Smooth muscle cell of the brain vasculature (primary cell): ENCODE results near the gene NEO1.

Source experiments
- DNase-seq: peaks from one replicate; pipeline ENCODE4 v3.0.0-alpha.2; 2012; ENCODE audit warnings: low read depth, low spot score

NEO1 gene

DNA sequence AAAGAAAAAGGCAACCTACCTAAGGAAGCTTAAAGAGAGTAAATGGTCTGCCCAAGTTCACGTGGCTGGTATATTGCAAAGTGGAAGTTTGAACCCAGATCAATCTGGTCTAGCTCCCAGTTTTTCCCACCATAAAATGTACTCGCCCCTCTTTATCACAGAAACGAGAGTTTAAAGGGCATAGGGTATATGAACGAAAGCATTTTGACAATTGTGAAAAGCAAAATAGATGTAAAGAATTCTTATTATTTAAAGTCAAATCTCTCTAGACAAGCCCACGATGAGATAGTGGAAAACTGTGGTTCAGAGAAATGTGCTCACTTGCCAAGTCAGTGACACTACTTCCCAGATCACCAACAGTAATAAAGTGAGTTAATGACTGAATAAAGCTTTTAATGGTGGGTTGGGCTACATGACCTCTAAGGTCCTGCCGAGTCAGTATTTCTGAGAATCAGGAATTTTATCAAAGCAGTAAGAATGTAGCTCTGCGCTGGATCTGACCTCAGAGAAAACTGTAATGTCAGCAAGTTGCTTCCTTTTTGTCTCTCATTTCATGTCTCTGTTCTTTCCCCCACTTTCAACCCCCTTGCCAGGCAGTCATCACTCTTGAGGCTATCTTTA, 23.3 kb upstream of the NEO1 start:
- DNase-seq = no peak

DNA sequence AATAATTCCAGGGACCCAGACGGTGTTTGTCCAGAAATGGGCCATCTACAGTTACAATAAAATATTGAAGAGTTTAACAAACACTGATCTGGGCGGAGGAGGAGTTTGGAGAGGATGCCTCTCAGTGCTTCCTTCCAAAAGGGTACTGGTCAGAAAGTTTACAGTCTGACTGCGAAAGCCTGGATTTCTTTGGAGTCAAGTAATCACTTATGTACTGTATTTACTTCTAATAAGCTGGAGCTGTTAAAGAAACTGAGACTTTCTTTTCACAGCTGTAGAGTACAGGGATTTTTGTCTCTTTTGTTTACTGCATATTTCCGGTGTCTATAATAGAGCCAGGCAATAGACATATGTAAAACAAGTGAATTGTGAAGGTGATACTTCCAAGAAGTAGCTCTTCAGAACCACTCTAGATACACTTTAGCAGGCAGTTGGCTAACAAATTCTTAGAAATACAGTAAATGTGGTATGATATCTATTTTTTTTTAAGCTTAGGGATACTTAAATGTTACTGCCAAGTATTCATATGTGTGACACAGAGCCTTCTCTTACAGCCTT, 22.1 kb upstream of the NEO1 start:
- DNase-seq = no peak

DNA sequence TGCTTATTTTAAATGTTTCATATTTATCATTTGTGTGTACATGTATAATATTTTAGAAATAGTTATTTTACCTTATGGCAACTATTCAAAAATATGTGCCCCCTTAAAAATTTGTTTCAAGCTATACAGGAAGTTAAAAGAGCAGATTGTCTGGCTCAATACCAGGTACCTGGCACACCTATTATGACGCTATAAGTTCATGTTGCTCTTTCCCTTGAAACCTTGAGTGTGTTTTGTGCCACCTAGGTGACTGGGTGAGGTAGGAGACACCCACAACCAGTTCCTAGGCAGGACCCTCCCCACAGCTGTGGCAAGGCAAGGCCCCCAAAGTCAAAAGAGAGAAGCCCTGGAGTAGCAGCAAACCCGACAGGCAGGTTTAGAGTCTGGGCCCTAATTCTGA, 20.6 kb upstream of the NEO1 start:
- DNase-seq = no peak

DNA sequence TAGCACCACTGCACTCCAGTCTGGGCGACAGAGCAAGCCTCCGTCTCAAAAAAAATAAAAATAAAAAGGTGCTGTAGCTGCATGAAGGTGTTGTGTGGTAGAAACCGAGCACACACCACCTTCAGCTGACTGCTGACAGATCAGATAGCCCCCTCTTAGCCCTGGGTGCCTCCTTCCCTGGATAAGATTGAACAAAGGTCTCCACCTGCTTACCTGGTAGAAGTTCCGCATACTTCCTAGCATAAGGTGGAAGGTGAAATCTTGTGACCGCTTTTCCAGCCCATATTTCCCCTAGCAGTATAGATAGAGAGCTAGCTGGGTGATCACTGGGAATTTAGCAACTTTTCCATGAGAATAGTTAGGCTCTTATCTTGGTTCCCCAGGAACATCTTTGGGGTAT, 18.7 kb upstream of the NEO1 start:
- DNase-seq = no peak

- no peak for DNase-seq
Observed at GRCh38 chr15:73034221-73034620, 18.0 kb upstream of the NEO1 start.

- no peak for DNase-seq
Observed at GRCh38 chr15:73035221-73035620, 17.0 kb upstream of the NEO1 start.

GRCh38 chr15:73038220-73038619, 14.0 kb upstream of the NEO1 start:
- no peak for DNase-seq

DNA sequence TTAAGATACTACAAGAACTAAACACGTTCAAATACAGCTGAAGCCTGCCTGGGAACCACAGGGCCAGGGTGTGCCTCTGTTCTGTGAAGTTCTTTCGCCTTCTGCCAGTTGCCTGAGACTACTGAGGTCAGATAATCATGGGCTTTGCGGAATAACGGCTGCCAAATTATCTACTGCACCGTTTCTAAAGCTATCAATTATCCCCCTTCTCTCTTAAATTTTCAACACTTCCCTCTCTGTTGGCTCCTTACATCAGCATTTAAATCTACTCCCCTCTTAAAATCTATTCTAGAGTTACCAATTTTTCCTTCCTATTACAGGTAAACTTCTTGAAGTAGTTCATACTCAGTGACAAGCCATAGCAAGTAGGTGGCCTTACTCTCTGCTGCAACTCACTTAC, 6.2 kb upstream of the NEO1 start:
- DNase-seq = no peak

DNA sequence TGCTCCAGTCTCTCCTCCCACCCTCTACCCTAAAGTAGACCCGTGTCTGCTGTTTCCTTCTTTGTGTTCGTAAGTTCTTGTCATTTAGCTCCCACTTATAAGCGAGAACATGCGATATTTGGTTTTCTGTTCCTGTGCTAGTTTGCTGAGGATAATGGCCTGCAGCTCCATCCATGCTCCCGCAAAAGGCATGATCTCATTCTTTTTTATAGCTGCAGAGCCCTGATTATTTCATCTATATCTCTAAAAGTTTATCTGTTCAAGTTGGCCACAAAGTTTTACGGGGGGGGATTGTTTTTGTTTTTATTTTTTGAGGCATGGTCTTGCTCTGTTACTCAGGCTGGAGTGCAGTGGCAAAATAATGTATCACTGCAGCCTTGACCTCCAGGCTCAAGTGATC, 4.4 kb upstream of the NEO1 start:
- DNase-seq = no peak

DNA sequence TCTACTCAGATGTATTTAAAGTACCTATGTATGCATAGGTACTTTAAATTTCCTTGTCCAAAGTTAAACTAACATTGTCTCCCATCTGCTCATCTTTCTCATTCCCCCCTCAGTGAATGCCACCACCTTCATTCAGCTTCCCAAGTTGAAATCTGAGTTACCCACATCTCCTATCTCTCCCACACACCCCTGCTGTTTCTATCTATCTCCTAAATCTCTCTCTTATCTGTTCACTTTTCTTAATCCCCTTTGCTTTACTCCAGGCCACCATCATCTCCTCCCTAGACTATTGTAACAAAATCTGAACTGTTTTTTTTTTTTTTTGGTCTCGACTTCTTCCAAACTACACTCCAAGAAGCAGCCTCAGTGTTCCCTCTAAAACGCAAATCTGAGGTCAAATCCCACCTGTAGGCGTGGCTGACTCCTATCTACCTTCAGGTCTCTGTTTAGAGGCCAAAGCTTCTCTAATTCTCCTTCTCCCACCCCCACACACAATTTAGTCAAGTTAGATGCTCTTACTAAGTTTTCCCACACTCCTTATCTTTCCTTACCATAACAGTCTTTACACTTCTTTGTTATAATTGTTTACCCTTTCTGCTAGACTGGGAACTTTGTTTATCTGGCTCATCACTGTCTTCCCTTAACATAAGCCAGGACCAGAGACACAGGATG, 3.5 kb upstream of the NEO1 start:
- DNase-seq = no peak

DNA sequence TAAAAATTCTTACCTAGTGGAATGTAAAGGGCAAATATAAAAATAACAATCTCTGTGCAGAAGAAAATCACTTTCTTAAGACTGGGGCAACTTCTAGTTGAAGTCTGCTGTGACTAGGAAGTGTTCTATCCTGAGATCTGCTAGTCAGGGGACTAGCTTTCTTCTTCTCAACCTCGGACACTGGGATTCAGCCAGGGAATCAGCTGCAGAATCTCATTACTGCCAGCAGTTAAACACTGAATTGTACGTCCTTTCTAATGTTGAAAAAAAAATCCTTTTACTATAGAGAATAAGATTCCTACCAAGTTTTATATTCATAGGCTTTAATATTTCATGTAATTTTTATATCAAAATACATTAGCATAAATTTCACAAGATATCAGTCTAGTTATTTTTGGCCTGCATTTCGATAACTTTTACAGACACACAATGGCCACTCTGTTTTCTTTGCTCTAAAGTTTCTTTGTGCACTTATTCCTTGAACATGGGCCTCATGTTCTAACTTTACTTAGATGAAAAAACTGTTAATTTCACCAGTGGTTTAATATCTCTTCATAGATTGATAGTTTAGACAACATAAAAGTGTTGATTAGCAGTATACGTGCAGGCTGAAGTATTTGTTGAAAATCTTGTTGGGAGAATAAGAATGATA, 2.6 kb upstream of the NEO1 start:
- DNase-seq = no peak

DNA sequence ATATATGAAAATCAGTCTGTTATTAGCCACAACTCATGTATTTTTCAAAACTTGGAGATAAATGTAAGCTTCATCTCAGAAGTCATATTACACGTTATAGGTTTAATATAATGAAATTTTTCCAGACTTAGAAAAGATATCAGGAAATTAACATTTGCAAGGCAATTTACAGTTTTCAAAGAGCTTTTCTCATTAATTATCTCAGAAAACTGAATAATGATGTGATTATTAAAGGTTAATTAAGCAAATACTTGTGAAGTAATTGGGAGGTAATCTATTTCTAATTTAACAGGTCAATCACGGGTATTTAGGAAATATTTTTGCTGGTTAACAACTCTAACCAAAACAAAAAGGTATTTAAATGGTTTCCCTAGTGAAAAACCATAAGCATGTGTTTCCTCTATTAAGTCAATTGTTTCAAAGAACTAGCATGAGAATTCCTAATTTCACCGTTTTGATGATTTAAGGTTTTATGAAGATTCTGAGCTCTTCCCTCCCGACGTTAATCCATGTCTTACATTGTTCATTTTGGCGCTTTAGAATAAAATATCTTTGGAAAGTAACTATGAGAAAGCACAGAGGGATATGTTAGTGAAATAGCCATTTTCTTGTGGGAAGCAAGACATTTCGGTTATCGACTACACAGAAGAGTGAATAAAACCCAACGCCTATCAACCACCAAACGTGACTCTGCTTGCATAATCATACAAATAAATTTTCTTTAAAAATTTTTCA, 1.5 kb upstream of the NEO1 start:
- no peak for DNase-seq

DNA sequence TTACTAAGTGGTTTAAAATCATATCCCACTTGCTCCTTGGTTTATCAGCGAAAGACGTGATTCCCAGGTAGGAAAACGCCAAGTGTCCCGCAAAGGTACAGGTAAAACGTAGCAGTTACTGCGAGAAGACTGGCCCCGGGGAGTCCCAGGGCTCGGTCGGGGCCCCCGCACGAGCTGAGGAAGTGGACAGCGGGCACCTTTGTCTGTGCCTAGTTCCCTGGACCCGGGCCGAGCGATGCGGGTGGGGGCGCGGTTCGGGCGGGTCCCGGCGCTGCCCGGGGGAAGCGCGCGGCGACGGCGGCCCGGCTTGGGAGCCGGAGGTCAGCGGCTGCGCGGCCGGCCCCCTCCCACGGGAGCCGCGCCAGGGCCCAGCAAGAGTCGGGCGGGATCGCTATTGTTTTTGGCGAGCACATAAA, 864 bp upstream of the NEO1 start:
- no peak for DNase-seq

GRCh38 chr15:73052653-73053397, 562 bp downstream of the NEO1 start:
- DNase-seq = no peak

DNA sequence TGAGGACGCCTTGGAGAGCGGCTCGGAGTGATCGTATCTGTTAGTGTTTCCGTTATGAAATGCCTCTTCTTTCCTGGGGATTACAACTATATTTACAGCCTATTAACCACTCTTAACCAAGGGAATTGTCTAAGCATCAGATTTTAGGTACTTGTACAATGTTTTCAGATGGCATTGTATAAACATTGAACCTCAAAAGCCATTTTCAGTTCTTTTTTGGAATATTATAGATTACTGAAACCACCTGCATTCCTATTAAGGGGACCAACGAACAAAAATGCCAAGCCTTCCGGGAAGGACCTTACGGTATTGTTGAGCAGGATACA, 1.1 kb downstream of the NEO1 start:
- DNase-seq = no peak

DNA sequence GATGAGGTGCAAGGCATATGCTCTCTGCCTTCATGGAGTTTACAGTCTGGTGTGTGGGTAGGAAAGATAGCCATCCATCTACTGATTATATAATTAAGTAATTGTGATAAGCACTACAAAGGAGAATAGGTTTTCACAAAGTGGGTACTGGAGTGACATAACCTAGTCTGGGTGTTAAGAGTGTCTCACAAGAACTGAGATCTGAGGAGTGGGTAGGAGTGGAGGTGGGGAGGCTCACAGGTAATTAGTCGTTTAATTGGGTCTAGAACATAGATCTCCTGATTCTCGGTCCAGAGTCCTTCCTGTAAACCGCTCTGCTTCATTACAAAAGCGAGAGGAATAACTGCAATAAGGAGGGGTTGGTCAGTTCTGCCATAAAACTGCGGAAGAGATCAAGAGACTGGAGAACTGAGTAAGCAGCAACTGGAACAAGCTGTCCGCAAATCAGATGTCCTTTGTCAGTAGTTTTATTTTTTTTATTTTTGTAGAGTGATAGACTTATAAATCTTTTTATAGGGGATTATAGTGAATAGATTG, 2.2 kb downstream of the NEO1 start:
- no peak for DNase-seq

- no peak for DNase-seq
Observed at GRCh38 chr15:73056460-73056859, 4.2 kb downstream of the NEO1 start.

DNA sequence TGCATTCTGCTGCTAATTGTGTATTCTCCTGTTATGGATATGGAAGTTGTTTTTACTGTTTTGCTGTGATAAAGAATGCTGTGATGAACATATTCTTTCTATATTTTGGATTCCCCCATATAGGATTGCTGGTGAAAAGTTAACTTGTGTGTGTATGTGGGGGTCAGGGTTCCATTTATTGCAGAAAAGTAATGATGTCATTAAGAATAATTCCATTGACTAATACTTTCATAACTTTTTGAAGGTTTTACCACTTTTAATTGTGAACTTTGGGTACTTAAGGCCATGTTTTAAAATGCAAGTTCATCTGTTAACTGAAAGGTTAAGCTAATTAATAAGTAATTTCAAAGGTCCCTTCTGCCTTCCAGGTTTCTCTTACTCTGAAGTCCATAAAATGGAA, 6.2 kb downstream of the NEO1 start:
- DNase-seq = no peak

GRCh38 chr15:73065114-73065513, 12.9 kb downstream of the NEO1 start:
- DNase-seq = no peak

GRCh38 chr15:73069109-73069508, 16.8 kb downstream of the NEO1 start:
- DNase-seq = no peak

- DNase-seq = no peak
Observed at GRCh38 chr15:73072894-73073293, 20.6 kb downstream of the NEO1 start.
